ELF-1 (cell line): ENCODE measurements around the gene RAB33A.
A peak's percentile ranks its signal among the peaks of the same experiment; 100 is the strongest.

Source experiments
- DNase-seq: peaks from one replicate; pipeline ENCODE4 v3.0.0-alpha.2; 2016; ENCODE audit warnings: low read depth, low spot score

The RAB33A gene

GRCh38 chrX:130171446-130172126 lies at the start of gene RAB33A:
Gene RAB33A (plus strand): TSS chrX:130171962. CDS start chrX:130172063, 101 bp downstream.
- peak; percentile 42 for DNase-seq

DNA sequence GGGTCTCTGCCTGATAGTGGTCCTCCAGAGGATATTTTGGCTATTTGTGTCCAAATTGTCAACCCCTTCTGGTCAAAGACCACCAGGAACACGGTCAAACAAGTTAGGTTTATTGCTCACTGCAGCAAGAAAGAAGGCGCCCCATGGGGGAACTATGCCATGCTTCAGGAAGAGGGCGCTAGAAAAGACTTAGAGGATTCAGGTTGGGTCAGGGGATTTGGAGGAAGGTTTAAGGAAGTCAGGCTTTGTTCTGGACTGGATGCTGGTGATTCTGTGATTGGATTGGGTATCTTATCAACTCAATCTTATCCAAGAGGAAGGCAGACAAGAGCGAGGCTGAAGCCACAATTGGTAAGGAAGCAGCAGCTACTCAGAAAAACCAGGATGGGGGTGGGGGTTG lies 47.2 kb upstream of the RAB33A start:
- peak; percentile 18 for DNase-seq

- peak; percentile 76 for DNase-seq
These were observed 46.5 kb upstream of the RAB33A start for GRCh38 chrX:130125091-130125874.

DNA sequence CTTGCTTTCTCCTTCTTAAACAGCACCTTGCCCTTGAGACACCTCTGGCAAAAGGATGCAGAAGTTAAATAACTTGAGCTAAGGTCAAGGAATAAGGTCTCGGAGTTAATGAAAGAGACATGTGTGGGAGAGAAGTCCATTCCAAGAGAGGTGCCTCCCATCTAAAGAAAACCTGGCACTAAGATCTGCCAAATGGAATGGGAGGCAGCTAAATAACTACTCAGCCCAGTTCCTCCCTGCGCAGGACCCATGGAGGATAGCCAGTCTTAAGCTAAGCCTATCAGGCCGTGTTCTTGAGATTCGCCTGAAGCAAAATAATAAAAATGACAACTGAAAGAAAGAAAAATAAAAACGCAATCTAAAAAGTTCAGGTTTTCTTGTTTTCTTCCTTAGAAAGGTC lies 40.8 kb upstream of the RAB33A start:
- DNase-seq: no peak

- DNase-seq: no peak
These were observed 35.3 kb upstream of the RAB33A start for GRCh38 chrX:130136496-130136895.

GRCh38 chrX:130136961-130137360 lies 34.8 kb upstream of the RAB33A start:
- DNase-seq: no peak

- DNase-seq: peak; percentile 78
These were observed 32.1 kb upstream of the RAB33A start for GRCh38 chrX:130139474-130140201.

DNA sequence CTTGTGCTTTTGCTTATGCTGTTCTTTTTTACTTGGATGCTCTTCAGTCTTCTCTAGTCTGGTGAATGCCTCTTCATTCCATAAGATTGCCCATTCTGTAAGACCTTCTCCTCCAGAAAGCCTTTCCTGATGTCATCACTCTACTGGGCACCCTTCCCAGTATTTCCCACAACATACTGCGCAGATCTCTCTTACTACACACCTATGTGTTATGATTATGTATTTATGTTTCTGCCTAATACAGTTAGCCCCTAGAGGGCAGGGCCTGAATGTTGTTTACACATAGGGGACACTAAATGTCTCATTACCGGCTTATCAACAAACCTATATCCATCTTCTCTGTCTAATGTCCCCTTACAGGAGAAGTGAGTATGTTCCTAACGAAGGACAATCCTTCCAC lies 27.3 kb upstream of the RAB33A start:
- DNase-seq: no peak

GRCh38 chrX:130145123-130145522 lies 26.6 kb upstream of the RAB33A start:
- DNase-seq: no peak

DNA sequence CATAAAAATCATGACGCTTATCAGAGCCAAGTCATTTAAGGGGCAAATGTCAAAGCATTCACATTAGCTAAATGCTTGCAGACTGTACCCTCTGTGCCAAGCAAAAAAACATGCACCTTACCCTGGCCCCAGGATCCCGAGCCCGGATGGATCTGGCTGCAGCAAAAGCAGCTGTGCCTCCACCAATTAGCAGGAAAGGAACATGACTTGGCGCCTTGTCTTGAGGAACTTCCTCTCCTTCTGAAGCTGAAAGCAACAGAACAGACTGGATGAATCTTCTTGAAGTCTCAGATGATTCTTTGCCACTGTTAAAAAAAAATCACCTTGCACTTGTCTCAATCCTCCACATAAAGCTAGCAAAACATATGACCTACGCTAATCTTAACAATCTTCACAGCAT lies 24.1 kb upstream of the RAB33A start:
- no peak for DNase-seq

GRCh38 chrX:130155564-130155963 lies 16.2 kb upstream of the RAB33A start:
- no peak for DNase-seq

- DNase-seq: peak; percentile 26
These were observed 13.5 kb upstream of the RAB33A start for GRCh38 chrX:130158311-130158710.

DNA sequence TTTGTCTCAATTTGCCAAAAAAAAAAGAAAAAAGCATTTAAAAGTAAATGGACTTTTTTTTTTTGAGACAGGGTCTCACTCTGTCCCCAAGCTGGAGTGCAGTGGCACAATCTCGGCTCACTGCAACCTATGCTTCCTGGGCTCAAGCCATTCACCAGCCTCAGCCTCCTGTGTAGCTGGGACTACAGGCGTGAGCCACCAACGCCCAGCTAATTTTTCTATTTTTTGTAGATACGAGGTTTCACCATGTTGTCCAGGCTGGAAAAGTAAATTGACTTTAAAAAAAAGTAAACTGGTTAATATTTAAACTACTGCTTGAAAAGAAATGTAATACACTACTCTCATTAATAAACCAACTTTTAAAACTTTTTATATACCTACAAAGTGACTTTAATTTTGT lies 12.0 kb upstream of the RAB33A start:
- DNase-seq: no peak

DNA sequence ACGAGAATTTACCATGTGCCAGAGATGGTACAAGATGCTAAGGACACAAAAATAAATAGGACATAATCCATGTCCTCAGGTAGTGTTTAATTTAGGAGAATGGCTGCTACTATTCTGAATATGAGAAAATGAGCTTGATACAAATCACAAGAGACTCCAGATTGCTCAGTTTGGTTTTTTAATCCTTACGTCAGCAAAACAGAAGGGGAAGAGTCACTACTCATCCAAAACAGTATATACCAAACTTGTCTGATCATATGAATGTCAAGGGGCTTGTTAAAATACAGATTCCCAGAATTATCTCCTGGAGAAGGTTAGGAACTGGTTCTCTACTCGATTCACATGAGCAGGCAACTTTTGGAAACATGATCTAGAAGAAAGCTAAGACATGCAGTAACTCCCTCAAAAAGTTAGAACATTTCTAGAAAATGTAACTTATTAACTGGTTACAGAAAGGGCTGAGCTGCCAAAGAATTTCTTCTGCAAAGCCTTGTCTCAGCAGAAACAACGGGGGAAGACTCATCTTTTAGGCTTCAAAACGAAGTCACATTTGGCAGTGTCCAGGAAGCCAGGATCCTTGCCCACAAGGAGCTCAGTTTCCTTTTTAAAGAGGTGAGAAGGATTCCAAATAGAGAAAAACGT lies 9.5 kb upstream of the RAB33A start:
- DNase-seq: no peak

- DNase-seq: no peak
These were observed 8.4 kb upstream of the RAB33A start for GRCh38 chrX:130163398-130163797.

DNA sequence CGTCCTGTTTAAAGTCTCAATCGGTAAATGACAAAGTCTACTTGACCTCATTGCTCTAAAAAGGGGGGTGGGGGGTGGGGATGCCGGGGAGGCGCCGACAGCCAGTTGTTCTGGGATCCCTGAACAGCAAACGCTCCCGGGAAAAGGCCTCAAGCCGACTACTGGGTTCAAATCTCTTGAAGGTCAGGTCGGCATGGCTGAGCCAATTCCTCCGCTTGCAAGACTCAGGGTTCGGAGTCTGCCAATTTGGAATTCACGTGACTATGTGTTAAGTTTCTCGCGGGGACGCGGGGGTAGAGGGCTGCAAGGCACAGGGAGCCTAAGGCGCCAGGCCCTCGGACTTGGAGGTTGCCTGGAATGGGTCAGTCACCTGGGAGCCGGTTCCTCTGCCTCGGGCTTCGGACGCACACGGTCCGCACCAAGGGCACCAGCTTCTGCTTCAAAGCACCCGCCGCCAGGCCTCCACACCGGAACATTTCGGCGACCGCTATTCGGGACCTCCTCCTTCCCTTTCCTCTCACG lies 6.5 kb upstream of the RAB33A start:
- DNase-seq: no peak

DNA sequence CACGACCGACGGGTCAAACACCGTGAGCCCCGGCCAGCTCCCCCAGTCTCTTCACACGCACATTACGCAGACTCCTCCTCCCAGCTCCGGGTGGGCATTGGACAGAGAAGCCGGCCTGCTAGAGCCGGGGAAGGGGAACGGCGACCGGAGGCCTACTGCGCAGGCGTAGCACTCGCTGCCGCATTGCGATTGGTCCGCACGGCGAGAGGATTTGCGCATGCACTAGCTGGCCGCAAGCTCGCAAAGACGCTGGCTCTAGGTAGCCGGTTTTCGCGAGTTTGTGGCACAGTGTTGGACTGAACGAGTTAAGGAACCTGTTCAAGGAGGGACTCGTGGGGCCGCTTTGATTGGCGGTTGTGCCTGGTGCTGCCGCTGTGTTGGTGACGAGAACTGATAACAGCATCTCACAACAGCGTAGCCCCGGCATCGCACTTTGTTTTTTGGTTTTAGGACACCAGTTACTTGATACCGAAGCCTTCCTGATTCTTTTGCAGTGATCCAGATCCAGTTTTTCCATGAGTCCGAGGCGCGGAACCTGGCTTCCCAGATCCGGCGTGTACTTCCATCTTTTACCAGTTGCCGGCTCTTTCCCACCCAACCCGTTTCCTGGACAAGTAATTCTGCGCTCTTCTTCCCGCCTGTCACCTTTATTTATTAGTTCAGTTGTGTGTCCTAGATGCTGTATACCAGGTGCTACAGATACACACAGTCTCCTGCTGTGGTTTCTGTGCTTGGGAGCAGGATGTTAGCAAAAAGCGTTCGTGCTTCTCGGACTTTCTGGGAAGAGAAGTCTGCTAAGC lies 5.9 kb upstream of the RAB33A start, which contains the start of gene AIFM1:
Gene AIFM1 (minus strand): TSS at position 139 of the 800 bp plus-strand sequence. CDS start 185 bp downstream, outside the sequence.
- DNase-seq: peak; percentile 99

DNA sequence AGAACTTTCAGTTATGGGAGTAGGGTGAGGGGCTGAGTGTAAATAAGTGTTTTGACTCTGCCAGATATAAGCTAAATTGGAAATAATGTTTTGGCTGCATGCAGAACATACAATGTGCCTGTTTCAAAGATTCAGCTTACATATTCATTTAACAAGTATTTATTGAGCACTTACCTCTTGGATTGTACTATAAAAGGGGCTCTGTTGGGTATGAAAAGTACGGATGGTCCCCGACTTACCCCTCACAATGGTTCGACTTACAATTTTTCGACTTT lies 5.3 kb upstream of the RAB33A start:
- no peak for DNase-seq

- DNase-seq: no peak
These were observed 4.7 kb upstream of the RAB33A start for GRCh38 chrX:130167040-130167439.

DNA sequence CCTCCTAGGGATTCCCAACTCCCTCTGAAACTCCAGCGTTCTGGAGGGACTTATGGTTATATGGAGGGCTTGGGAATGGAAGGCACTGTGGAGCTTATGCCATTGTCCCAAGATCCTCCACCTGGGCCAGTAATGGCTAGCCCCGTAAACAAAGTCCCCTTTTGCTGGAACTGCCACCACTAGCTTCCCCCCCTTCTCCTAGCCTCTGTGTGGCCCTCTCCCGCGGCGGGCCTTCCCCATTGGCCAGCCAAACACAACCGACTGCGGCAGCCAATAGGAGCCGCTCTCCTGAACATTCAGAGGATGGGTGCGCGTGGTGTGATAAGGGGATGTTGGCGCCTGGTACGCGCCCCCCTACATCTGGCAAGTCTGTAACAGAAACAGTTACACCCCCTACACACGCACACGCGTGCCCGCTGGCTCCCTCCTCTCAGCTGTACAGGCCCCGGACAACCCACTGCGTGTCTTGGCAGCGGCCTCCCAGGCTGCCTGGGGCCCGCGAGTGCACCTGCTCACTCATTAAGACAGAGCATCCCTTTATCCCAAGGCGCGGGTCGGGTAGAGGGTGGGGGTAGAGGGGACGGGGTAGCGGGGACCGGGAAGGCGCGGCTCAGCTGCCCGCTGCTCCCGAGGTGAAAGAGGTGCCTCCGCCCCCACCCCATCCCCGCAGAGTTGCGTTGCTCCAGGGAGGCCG lies 863 bp upstream of the RAB33A start:
- DNase-seq: peak; percentile 67
